Spleen (tissue), 7 donors: ENCODE data around the gene CORIN.

Experiments
- POLR2A ChIP-seq, 3 donors: fragments of 450-650 bp; IDR thresholded peaks; one replicate each; pipeline ENCODE4 v1.5.1; 2017; ENCODE audit warnings: antibody characterized with exemption in 3 of 3, mild to moderate bottlenecking in 1 of 3
- POLR2AphosphoS5 ChIP-seq, 3 donors: sonication (generic); formaldehyde crosslinking; IDR thresholded peaks; one replicate each; pipeline ENCODE4 v1.5.1; 2017; ENCODE audit warnings: antibody characterized with exemption in 3 of 3
- TF ChIP-seq, protein P1 (sequence below), 11 experiments: fragments of 200-600 bp in 7 of 11; fragments of 450-650 bp in 4 of 11; sonication (generic) in 4 of 11; IDR thresholded peaks in 8 of 11; conservative IDR thresholded peaks in 3 of 11; 1 replicate in 7 of 11; 2 replicates in 4 of 11; pipeline versions ENCODE4 v1.4.0 to v1.8.0; 2016 to 2021; ENCODE audit warnings: antibody characterized with exemption in 11 of 11, inconsistent platforms in 4 of 11, mild to moderate bottlenecking in 1 of 11
- donor health status: DM: no; HTN: no; CAD: no; lungs with moderate emphysema.
- donor health status: DM: no; HTN: no; CAD: no.
- donor health status: DM: no; HTN: no; CAD: no.

DNA sequence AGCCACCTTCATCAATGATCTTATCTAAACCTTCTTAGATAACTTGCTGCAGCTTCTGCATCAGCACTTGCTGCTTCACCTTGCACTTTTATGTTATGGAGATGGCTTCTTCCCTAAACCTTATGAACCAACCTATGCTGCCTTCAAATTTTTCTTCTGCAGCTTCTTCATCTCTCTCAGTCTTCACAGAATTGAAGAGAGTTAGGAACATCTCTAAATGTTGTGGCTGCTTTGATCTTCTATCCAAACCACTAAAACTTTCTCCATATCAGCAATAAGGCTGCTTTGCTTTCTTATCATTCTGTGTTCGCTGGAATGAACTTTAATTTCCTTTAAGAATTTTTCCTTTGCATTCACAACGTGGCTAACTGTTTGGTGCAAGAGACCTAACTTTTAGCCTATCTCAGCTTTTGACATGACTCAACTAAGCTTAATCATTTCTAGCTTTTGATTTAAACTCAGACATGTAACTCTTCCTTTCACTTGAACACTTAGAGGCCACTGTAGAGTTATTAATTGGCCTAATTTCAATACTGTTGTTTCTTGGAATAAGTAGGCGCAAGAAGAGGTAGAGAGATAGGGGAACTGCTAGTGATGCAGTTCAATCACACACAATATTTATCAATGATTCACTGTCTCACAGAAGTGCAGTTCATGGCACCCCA is 36.1 kb upstream of the CORIN start:
- TF ChIP-seq POLR2A (IDR thresholded peaks at IDR 0.05) (no peak), POLR2AphosphoS5 (IDR thresholded peaks at IDR 0.05) (no peak)
- TF ChIP-seq, protein P1, sequence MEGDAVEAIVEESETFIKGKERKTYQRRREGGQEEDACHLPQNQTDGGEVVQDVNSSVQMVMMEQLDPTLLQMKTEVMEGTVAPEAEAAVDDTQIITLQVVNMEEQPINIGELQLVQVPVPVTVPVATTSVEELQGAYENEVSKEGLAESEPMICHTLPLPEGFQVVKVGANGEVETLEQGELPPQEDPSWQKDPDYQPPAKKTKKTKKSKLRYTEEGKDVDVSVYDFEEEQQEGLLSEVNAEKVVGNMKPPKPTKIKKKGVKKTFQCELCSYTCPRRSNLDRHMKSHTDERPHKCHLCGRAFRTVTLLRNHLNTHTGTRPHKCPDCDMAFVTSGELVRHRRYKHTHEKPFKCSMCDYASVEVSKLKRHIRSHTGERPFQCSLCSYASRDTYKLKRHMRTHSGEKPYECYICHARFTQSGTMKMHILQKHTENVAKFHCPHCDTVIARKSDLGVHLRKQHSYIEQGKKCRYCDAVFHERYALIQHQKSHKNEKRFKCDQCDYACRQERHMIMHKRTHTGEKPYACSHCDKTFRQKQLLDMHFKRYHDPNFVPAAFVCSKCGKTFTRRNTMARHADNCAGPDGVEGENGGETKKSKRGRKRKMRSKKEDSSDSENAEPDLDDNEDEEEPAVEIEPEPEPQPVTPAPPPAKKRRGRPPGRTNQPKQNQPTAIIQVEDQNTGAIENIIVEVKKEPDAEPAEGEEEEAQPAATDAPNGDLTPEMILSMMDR (IDR thresholded peaks at IDR 0.05 in 8 of 11, conservative IDR thresholded peaks at IDR 0.05 in 3 of 11) = no peak
